ENCODE results near the gene HNRNPH2. TPM values are rescaled to one million over a fixed set of nuclear protein-coding genes. Genes with fewer than 3 reads are reported as not detected.

The HNRNPH2 gene
- total and polyA plus RNA-seq, 3 experiments from 2014 or later, result 21.3 to 78.7 (median 22.0) TPM

Other genes with a start within 250 kb of the HNRNPH2 start
- gene DRP2, start 188.4 kb upstream of the HNRNPH2 start, total RNA-seq, result under 1 TPM; 0.18 TPM
- gene DRP2, start 188.4 kb upstream of the HNRNPH2 start, polyA plus RNA-seq, result not detected
- gene TAF7L, start 116.9 kb upstream of the HNRNPH2 start, total RNA-seq, result not detected
- gene TAF7L, start 116.9 kb upstream of the HNRNPH2 start, polyA plus RNA-seq, result not detected
- gene TIMM8A, start 59.5 kb upstream of the HNRNPH2 start, total RNA-seq, result 10 to 100 TPM; 40.1 to 43.3 TPM
- gene TIMM8A, start 59.5 kb upstream of the HNRNPH2 start, polyA plus RNA-seq, result 11.8 TPM
- gene BTK, start 22.0 kb upstream of the HNRNPH2 start, total RNA-seq, result under 1 TPM; 0.48 to 0.60 TPM
- gene BTK, start 22.0 kb upstream of the HNRNPH2 start, polyA plus RNA-seq, result not detected
- 100 to 1,000 TPM; 332 to 416 TPM for gene RPL36A, start 17.2 kb upstream of the HNRNPH2 start, total RNA-seq
- 2,098 TPM for gene RPL36A, start 17.2 kb upstream of the HNRNPH2 start, polyA plus RNA-seq
- 10 to 100 TPM; 43.3 to 44.2 TPM for gene GLA, start 297 bp upstream of the HNRNPH2 start, total RNA-seq
- 17.0 TPM for gene GLA, start 297 bp upstream of the HNRNPH2 start, polyA plus RNA-seq
- gene ARMCX4, start 77.2 kb downstream of the HNRNPH2 start, total RNA-seq, result 1 to 10 TPM; 3.9 to 4.9 TPM
- 0.78 TPM for gene ARMCX4, start 77.2 kb downstream of the HNRNPH2 start, polyA plus RNA-seq
- gene ARMCX1, start 142.3 kb downstream of the HNRNPH2 start, total RNA-seq, result 1 to 10 TPM; 2.1 to 2.2 TPM
- gene ARMCX1, start 142.3 kb downstream of the HNRNPH2 start, polyA plus RNA-seq, result 1.0 TPM
- gene ARMCX6, start 209.8 kb downstream of the HNRNPH2 start, total RNA-seq, result 10 to 100 TPM; 70.1 TPM
- gene ARMCX6, start 209.8 kb downstream of the HNRNPH2 start, polyA plus RNA-seq, result 40.7 TPM
- 10 to 100 TPM; 49.9 to 52.5 TPM for gene ARMCX3, start 214.9 kb downstream of the HNRNPH2 start, total RNA-seq
- 23.4 TPM for gene ARMCX3, start 214.9 kb downstream of the HNRNPH2 start, polyA plus RNA-seq

All from CD8-positive, alpha-beta memory T cell (primary cell).